Hepatocyte (in vitro differentiated cells): ENCODE results near the gene FXYD6. TPM values are rescaled to one million over a fixed set of nuclear protein-coding genes. Genes with fewer than 3 reads are reported as not detected.

Experiments used
- DNase-seq: peaks from one replicate; pipeline ENCODE4 v3.0.0-alpha.2; 2016; ENCODE audit warnings: low spot score
- H2AFZ ChIP-seq: fragments of 200-600 bp; sonication (generic); 2 replicates; pipeline ENCODE4 v1.6.0; 2016; ENCODE audit warnings: antibody characterized with exemption, mild to moderate bottlenecking
- H3K27ac ChIP-seq: fragments of 200-600 bp; sonication (generic); 2 replicates; pipeline ENCODE4 v1.5.1; 2016; ENCODE audit warnings: mild to moderate bottlenecking
- H3K27me3 ChIP-seq: fragments of 200-600 bp; sonication (generic); 2 replicates; pipeline ENCODE4 v1.6.1; 2016
- H3K36me3 ChIP-seq: fragments of 200-600 bp; sonication (generic); replicated peaks from 2 replicates; pipeline ENCODE4 v1.5.1; 2016; ENCODE audit warnings: low read depth; ENCODE audit not compliant: insufficient read depth
- H3K4me1 ChIP-seq: fragments of 200-600 bp; sonication (generic); 2 replicates; pipeline ENCODE4 v1.5.1; 2016; ENCODE audit warnings: mild to moderate bottlenecking, moderate library complexity; ENCODE audit not compliant: insufficient read depth
- H3K4me2 ChIP-seq: fragments of 200-600 bp; sonication (generic); 2 replicates; pipeline ENCODE4 v1.6.0; 2016
- H3K4me3 ChIP-seq: fragments of 200-600 bp; sonication (generic); 2 replicates; pipeline ENCODE4 v1.5.1; 2016; ENCODE audit warnings: mild to moderate bottlenecking
- H3K79me2 ChIP-seq: fragments of 200-600 bp; sonication (generic); 2 replicates; pipeline ENCODE4 v1.6.0; 2017; ENCODE audit warnings: mild to moderate bottlenecking
- H3K9me2 ChIP-seq: fragments of 200-600 bp; sonication (generic); replicated peaks from 2 replicates; pipeline ENCODE4 v1.6.0; 2017; ENCODE audit warnings: mild to moderate bottlenecking; ENCODE audit not compliant: insufficient read depth
- H3K9me3 ChIP-seq: fragments of 200-600 bp; sonication (generic); 2 replicates; pipeline ENCODE4 v1.5.1; 2016; ENCODE audit warnings: low read depth, mild to moderate bottlenecking
- H4K20me1 ChIP-seq: fragments of 200-600 bp; sonication (generic); 2 replicates; pipeline ENCODE4 v1.6.0; 2016; ENCODE audit warnings: mild to moderate bottlenecking; ENCODE audit not compliant: insufficient read depth, poor library complexity, severe bottlenecking
- CTCF ChIP-seq: fragments of 200-600 bp; sonication (generic); IDR thresholded peaks from 2 replicates; pipeline ENCODE4 v1.5.1; 2016; ENCODE audit warnings: antibody characterized with exemption, mild to moderate bottlenecking; ENCODE audit not compliant: poor library complexity
- EZH2 ChIP-seq: fragments of 200-600 bp; sonication (generic); IDR thresholded peaks from 2 replicates; pipeline ENCODE4 v1.6.1; 2016; ENCODE audit warnings: antibody characterized with exemption, mild to moderate bottlenecking, borderline replicate concordance
- EZH2phosphoT487 ChIP-seq: fragments of 200-600 bp; sonication (generic); IDR thresholded peaks from one replicate; pipeline ENCODE4 v1.6.1; 2018; ENCODE audit warnings: antibody characterized with exemption, mild to moderate bottlenecking, low read depth, moderate library complexity; ENCODE audit not compliant: unreplicated experiment, severe bottlenecking
- WGBS: methylation state at CpG from one replicate; pipeline ENCODE4 v1.1.6; 2016; ENCODE audit warnings: low lambda C conversion rate; ENCODE audit errors: missing lambda C conversion rate; 5-methylcytosine and 5-hydroxymethylcytosine counted together
- polyA plus RNA-seq: library from polyadenylated mRNA; unstranded; fragments of >200 nt; fragmentation: Nextera tagmentation; extraction: Ambion mirVana; gene quantifications from 2 replicates; pipeline ENCODE4 v1.2.1, GENCODE V29; 2016
- total RNA-seq: library from RNA; depleted of rRNA; stranded (reverse); fragments of >200 nt; gene quantifications from 2 replicates; pipeline ENCODE4 v1.2.3, GENCODE V29; 2014

Gene FXYD6
- total and polyA plus RNA-seq, 2 experiments from 2014 or later = 28.3 to 56.9 TPM

- Histone ChIP-seq H4K20me1 (no peaks in the 10 kb centered on the region), H3K4me3 (no peak overlapping the region), H3K4me1 (no peaks in the 10 kb centered on the region), H3K4me2 (no peak overlapping the region), H2AFZ (no peak overlapping the region), H3K27ac (no peak overlapping the region), H3K27me3 (no peaks in the 10 kb centered on the region), H3K79me2 (no peaks in the 10 kb centered on the region), H3K9me3 (peaks cover 3% of the 10 kb centered on the region), H3K36me3 (no peaks in the 10 kb centered on the region), H3K9me2 (no peaks in the 10 kb centered on the region)
- no peak for DNase-seq
- TF ChIP-seq CTCF (no peak), EZH2 (no peak), EZH2phosphoT487 (no peak)
- 67% methylated on average over 3 of the region's 3 CpGs for WGBS
Observed at GRCh38 chr11:117852309-117852708, 24.1 kb downstream of the FXYD6 start.

- Histone ChIP-seq H3K4me2 (peak overlapping the region; percentile 2), H3K9me2 (no peaks in the 10 kb centered on the region), H4K20me1 (no peaks in the 10 kb centered on the region), H3K27me3 (no peaks in the 10 kb centered on the region), H3K9me3 (peaks cover 3% of the 10 kb centered on the region), H3K79me2 (no peaks in the 10 kb centered on the region), H3K36me3 (no peaks in the 10 kb centered on the region), H2AFZ (no peak overlapping the region), H3K4me1 (no peaks in the 10 kb centered on the region), H3K27ac (peak overlapping the region; percentile 9), H3K4me3 (no peak overlapping the region)
- no peak for DNase-seq
- TF ChIP-seq CTCF = no peak
- TF ChIP-seq EZH2 = no peak
- no peak for TF ChIP-seq EZH2phosphoT487
- 74% methylated on average over 3 of the region's 3 CpGs for WGBS
Observed at GRCh38 chr11:117851852-117852251, 24.6 kb downstream of the FXYD6 start.

GRCh38 chr11:117851106-117851505 is 25.4 kb downstream of the FXYD6 start:
- no peaks in the 10 kb centered on the region for H3K79me2 ChIP-seq
- H3K27ac ChIP-seq = peak overlapping the region; percentile 9
- H4K20me1 ChIP-seq = no peaks in the 10 kb centered on the region
- no peak for TF ChIP-seq EZH2
- TF ChIP-seq EZH2phosphoT487 = no peak
- TF ChIP-seq CTCF = no peak
- H3K4me3 ChIP-seq = no peak overlapping the region
- peaks cover 3% of the 10 kb centered on the region for H3K9me3 ChIP-seq
- H3K36me3 ChIP-seq = no peaks in the 10 kb centered on the region
- no peaks in the 10 kb centered on the region for H3K4me1 ChIP-seq
- 73% methylated on average over 3 of the region's 3 CpGs for WGBS
- no peaks in the 10 kb centered on the region for H3K9me2 ChIP-seq
- H2AFZ ChIP-seq = no peak overlapping the region
- peak overlapping the region; percentile 2 for H3K4me2 ChIP-seq
- no peaks in the 10 kb centered on the region for H3K27me3 ChIP-seq
- no peak for DNase-seq

GRCh38 chr11:117849781-117850414 is 26.6 kb downstream of the FXYD6 start:
- 87% methylated on average over 6 of the region's 6 CpGs for WGBS
- H3K4me3 ChIP-seq = no peak overlapping the region
- no peaks in the 10 kb centered on the region for H3K36me3 ChIP-seq
- no peaks in the 10 kb centered on the region for H3K4me1 ChIP-seq
- no peaks in the 10 kb centered on the region for H3K27me3 ChIP-seq
- H2AFZ ChIP-seq = no peak overlapping the region
- no peak overlapping the region for H3K4me2 ChIP-seq
- H4K20me1 ChIP-seq = no peaks in the 10 kb centered on the region
- no peak for DNase-seq
- H3K79me2 ChIP-seq = no peaks in the 10 kb centered on the region
- H3K9me2 ChIP-seq = no peaks in the 10 kb centered on the region
- no peak overlapping the region for H3K27ac ChIP-seq
- TF ChIP-seq EZH2phosphoT487 (no peak), CTCF (no peak), EZH2 (no peak)
- H3K9me3 ChIP-seq = peaks cover 3% of the 10 kb centered on the region
